ENCODE results near the gene TCF4.

The TCF4 gene

DNA sequence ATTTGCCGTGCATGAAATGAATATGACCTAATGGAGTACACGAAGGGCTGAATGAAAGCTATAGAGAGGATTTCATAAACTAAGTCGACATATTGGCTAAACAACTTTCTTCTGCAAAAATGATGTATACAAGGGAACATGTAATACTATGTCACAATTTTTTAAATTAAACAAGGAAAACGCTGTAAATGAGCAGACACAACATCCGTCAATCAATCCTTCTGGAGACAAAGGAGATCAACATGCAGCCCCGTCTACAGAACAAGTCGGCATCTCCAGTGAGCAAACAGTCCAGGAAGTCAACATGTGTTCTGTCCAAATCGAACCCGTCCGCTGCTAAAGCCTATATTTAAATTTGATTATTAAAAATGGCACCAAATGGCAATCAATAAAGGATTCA, 180.8 kb downstream of the TCF4 start:
- no peak overlapping the region for H3K4me3 ChIP-seq (replicated peaks; ENCODE audit: low read depth, low read length)
- DNase-seq (ENCODE audit: extremely low read depth, low read depth): no peak
- TF ChIP-seq, protein P1, sequence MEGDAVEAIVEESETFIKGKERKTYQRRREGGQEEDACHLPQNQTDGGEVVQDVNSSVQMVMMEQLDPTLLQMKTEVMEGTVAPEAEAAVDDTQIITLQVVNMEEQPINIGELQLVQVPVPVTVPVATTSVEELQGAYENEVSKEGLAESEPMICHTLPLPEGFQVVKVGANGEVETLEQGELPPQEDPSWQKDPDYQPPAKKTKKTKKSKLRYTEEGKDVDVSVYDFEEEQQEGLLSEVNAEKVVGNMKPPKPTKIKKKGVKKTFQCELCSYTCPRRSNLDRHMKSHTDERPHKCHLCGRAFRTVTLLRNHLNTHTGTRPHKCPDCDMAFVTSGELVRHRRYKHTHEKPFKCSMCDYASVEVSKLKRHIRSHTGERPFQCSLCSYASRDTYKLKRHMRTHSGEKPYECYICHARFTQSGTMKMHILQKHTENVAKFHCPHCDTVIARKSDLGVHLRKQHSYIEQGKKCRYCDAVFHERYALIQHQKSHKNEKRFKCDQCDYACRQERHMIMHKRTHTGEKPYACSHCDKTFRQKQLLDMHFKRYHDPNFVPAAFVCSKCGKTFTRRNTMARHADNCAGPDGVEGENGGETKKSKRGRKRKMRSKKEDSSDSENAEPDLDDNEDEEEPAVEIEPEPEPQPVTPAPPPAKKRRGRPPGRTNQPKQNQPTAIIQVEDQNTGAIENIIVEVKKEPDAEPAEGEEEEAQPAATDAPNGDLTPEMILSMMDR (IDR thresholded peaks at IDR 0.05; ENCODE audit: low read depth, low read length, missing control alignments): no peak

DNA sequence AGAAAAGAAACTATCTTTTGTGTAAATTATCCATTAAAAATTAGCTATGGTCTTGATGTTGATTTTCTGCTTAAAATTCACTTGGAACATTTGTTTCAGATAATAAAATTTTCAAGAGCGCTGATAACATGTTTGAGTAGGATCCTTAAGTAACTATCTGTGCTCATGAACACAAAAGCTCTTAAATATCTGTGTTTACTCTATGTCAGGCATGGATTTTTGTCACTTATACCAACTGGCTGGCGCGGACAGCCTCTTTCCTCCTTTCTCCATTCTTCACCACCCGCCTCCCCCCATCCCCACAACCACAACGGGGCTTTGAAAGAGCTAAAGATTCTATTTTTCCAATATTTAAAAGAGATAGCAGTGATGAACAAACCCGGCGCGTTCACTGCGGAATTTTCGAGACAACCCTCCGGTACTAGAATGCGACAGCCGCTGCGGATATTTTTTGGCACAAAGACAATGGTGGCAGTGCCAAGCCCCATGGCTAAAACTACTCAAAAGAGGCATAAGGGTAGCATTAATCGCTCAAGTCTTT, 181.5 kb downstream of the TCF4 start:
- TF ChIP-seq, protein P1 (IDR thresholded peaks at IDR 0.05; ENCODE audit: low read depth, low read length, missing control alignments): no peak
- H3K4me3 ChIP-seq (replicated peaks; ENCODE audit: low read depth, low read length): no peak overlapping the region
- no peak for DNase-seq (ENCODE audit: extremely low read depth, low read depth)

DNA sequence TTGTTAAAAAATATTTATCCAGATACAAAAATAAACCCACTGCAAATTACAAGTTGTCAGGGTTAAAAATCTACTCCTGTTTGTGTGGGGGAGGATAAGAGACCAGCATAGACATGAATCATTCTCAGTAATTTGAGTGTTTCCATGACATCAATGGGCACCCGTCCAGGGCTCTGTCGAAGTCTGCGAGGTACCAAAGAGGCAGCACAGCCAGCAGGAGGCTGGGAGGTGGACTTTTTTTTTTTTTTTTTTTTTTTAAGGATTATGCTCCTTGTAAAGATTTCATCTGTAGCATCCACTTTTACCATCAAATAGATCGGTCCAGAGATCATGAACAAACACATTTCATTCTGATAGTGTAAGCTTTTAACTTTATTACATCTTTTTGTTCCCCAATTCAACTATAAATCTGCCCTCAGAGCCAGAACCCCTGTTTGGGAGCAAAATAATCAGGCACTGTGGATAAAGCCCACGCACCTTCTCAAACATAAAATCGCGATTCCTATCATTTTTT, 182.0 kb downstream of the TCF4 start:
- H3K4me3 ChIP-seq (replicated peaks; ENCODE audit: low read depth, low read length): no peak overlapping the region
- TF ChIP-seq, protein P1 (IDR thresholded peaks at IDR 0.05; ENCODE audit: low read depth, low read length, missing control alignments): peak; percentile 17
- peak; percentile 91 for DNase-seq (ENCODE audit: extremely low read depth, low read depth)

DNA sequence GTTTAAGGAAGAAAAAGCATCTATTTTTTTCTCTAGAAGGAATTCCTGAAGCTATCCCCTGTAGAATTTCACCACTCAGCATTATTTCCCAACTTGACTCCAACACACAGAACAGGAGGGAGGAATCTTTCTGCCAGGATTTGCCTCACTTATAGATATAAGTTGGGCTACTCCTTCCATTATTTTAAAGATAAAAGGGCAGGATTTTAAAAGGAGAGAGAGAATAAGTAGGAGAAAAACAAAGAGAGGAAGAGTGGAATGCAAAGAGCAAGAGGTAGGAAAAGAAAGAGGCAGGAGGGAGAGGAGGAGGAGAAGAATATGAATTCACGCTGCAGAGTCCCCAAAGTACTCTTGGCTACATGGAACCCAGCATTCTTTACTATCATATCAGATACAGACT, 182.5 kb downstream of the TCF4 start:
- H3K4me3 ChIP-seq (replicated peaks; ENCODE audit: low read depth, low read length): no peak overlapping the region
- TF ChIP-seq, protein P1 (IDR thresholded peaks at IDR 0.05; ENCODE audit: low read depth, low read length, missing control alignments): no peak
- no peak for DNase-seq (ENCODE audit: extremely low read depth, low read depth)

DNA sequence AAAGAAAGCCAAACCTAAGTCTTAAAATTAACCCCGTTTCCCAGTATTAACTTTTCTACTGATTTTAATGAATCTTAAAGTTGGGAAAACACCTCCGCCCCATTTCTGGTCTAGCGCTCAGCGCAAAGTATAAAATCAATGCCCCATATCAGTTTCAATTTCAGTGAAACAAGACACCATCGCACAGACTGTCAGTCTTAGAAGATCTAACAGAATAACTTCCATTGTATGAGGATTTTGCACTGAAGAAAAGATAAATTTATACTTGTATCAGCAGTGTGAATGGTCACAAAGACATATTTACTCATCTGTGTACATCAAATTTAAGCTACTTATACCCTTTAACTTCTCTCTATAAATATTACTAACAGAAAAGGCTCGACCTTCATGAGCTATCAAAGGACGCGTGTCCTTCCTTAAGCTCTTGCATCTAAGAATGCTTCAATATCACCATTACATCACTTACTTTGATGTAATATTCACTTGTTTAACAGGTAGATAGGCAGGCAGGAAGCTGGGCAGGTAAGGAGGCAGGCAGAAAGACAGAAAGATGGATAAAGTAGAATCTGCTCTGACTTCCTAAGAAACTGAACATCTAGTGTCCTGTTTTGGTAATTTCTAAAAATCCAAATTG, 183.0 kb downstream of the TCF4 start:
- TF ChIP-seq, protein P1 (IDR thresholded peaks at IDR 0.05; ENCODE audit: low read depth, low read length, missing control alignments): no peak
- DNase-seq (ENCODE audit: extremely low read depth, low read depth): no peak

DNA sequence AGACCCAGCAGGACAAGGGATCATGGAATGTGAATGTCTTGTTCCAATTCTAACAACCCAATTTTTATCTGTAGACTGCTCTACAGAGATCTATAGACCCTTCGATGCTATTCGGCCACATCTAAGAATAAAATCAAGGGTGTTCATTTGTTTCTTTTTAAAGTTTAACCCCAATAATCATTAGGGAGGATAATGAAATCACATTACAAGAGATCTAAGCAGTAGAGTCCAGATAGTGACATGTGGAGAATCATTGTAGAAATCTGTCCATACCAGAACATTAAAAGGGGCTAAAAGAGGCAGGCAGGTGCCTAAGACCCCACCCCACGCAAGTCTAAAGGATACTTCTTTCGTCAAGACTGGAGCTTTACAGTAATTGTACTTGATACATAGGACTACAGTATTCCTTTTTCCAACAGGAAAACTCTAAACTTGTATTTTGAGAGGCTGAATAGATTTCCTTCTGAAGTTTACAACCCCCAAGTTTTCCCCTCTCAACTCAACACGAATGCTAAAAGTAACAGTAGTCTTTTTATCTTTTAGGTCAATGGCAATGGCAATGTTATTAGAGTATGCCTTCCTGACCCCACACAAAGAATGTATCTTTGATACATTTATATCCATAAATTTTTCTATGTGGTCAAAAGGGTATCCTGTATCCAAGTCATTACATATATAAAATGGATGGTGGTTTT, 183.7 kb downstream of the TCF4 start:
- H3K4me3 ChIP-seq (replicated peaks; ENCODE audit: low read depth, low read length): no peak overlapping the region
- no peak for DNase-seq (ENCODE audit: extremely low read depth, low read depth)
- TF ChIP-seq, protein P1 (IDR thresholded peaks at IDR 0.05; ENCODE audit: low read depth, low read length, missing control alignments): no peak

More for the DNA sequence above, 183.0 kb downstream of the TCF4 start:
- no peak overlapping the region for H3K4me3 ChIP-seq (replicated peaks; ENCODE audit: low read depth, low read length)
